NCI-H1436 (cell line): ENCODE measurements around the gene GPALPP1.
"Not testable (repeated sequence)": the region's sequence is repeated elsewhere in the genome, so short reads cannot be mapped to it uniquely, and the experiment has no call there.

ENCODE experiments used
- DNase-seq: peaks from one replicate; lab custom pipeline; 2025; lab: John Stamatoyannopoulos, UW

The GPALPP1 gene

DNA sequence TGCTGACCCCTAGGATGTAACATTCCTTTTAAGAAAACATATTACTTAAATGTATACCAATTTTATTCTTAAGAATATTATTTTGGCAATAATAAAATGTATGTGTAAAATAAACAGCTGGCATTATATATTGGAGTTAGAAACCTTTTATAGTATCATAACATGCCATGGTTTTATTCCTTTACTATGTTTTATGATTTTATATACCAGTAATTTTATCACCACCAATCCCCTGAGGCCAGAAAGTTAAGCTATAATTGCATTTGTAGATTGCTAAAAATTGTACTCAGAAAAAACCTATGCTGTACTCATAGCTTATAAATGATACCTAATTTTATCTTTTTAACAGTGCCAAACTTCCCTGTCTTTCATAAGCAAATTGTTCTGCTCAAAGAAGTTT is 17.9 kb downstream of the GPALPP1 start:
- DNase-seq: no peak

DNA sequence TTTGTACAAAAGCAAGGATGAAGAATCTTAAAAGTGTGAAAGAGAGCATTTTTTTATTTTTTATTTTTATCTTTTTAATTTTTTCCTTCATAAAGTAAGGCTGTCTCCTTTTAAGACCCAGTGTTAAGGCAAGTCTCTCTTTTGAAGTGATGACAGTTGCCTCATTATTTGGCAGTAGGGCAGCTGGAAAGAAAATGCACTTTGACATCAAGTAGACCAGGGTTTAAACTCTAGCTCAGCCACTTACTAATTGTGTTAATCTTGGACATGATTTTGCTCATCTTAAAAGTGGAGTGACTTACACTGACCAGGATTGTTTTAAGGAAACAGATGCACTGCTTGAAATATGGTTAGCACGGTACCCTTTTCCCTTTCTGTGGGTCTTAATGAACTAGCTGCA is 18.5 kb downstream of the GPALPP1 start:
- no peak for DNase-seq

DNA sequence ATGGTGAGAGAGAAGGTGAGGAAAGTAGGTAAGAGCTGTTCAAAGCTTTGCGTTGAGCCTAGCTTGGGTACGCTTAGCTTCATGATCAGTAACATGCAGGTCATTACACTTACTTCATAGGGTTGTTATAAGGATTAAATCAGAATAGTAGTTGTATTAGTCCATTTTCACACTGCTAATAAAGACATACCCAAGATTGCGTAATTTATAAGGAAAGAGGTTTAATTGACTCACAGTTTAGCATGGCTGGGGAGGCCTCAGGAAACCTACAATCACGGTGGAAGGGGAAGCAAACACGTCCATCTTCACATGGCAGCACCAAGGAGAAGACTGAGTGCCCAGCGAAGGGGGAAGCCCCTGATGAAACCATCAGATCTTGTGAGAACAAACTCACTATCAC is 21.9 kb downstream of the GPALPP1 start:
- DNase-seq: no peak

DNA sequence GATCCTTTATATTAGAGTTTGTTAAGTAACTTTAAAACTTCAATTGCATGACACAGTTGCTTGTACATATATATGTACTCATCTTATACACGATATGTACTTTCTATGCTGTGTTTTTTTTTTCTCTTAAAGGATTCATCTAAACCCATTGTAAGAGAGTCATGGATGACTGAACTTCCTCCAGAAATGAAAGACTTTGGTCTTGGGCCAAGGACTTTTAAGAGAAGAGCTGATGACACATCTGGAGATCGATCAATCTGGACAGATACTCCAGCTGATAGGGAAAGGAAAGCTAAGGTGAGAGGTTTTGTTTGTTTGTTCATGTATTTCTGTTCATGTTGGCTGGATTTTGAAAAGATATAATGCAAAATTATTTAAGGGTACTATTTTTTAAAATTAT is 26.0 kb downstream of the GPALPP1 start:
- no peak for DNase-seq

DNA sequence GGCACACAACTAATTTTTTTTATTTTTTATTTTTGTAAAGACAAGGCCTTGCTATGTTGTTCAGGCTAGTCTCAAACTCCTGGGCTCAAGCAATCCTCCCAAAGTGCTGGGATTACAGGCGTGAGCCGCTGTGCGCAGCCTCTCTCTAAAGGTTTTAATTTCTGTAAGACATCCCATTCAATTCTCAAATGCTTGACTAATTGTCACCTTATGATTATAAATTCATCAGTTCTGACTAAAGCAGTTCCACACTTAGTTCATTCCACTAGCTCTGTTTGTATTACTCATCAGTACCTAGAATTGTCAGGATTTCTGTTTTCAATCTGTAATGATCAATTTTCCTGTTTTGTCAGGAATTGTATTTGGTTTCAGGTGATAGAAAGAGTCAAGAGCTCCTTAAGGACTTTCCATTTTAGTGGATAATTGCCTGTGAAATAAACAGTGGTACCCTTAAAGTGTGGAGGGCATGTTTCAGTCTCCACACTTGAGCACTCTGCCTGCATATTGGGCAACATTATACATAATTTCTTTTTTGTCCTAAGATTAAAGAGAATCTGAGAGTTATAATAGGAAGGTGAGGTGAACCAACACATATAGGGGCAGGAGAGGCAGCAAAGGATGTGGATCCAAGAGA is 27.6 kb downstream of the GPALPP1 start:
- no peak for DNase-seq

DNA sequence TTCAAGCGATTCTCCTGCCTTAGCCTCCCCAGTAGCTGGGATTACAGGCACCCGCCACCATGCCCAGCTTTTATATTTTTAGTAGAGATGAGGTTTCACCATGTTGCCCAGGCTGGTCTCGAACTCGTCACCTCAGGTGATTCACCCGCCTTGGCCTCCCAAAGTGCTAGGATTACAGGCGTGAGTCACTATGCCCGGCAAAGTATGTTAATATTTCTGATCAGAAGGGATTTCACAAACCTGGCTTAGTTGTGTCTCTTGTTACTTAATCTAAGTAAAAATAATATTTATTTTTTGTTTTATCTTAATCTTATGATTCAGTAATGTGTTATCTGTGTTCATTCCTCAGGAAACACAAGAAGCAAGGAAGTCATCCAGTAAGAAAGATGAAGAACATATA is 30.6 kb downstream of the GPALPP1 start:
- not testable (repeated sequence) for DNase-seq

DNA sequence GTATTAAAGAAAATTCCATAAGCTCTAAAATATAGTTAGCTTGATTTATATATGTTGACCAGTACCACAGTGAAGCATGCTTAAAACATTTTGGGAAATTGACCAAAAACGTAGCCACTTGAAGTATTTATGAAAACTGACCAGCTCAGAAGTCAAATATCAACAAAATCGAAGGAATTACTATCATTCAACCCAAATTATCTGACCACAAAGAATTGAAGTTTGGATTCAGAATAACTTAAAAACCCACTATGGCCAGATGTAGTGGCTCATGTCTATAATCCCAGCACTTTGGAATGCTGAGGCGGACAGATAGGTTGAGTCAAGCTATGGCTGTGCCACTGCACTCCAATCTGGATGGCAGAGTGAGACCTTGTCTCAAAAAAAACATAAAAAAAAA is 31.9 kb downstream of the GPALPP1 start:
- DNase-seq: no peak

DNA sequence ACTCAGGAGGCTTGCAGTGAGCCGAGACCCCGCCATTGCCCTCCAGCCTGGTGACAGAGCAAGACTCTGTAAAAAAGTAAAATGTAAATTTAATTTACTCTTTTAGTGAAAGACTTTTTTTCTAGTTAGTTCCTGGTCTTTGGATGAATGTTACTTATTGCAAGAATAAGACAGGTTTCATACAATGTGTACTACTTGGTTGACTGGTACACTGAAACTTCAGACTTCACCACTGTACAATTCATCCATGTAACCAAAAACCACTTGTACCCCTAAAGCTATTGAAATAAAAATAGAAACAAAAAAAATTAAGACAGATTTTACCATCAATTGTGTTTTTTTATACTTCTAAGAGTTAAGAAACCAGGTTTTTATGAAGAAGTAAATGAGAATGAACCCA is 35.5 kb downstream of the GPALPP1 start:
- no peak for DNase-seq

DNA sequence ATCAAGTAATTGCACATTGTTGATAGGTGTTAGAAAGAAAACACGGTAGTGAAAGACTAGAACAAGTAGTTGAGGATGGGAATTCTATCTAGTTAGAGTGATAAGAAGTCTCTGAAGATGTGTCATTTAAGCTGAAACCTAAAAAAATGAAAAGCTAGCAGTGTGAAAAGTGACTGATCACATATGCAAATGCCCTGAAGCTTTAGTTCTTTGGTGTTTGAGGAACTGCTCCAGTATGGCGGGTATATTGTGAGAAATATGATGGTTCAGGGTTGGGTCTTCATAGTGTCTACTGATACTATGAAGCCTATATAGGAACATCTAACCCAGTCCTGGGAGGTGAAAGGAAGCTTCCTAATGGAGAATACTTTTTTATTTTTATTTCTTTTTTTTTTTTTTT is 45.0 kb downstream of the GPALPP1 start:
- no peak for DNase-seq

DNA sequence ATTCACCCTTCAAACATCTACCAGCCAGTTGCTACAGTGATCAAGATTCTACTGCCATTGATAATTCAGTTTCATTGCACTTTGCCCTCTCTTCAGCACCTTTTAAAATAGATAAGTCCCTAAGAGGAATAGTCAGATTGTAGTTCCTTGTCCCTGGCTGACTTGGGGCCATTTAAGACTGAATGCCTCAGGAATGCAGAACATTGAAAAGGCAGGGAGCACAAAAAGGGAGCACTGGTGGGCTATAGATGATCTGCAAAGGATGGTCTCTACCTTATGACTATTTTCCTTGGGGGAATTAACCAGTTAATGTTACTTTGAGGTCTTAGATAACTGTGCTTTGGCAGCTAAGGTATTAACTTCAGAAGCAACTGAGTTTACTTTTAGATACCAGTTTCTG is 46.9 kb downstream of the GPALPP1 start:
- DNase-seq: no peak

DNA sequence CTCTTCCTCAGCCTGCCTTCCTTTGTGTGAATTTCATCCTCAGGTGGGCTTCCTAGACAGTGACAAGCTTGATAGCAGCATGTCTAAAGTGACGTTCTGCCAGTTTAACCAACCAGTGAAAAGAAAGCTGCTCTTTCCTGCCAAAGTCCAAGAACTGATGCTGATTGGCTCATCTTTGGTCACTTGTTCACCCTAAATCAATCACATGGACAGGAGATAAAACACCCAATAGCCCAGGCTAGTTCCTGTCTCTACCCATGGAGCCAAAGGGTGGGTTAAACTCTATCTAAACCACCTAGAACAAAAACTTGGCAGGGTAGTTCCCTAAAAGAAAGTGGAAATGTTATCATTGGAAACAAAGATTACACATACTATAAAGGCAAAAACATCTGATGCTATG is 50.8 kb downstream of the GPALPP1 start:
- no peak for DNase-seq

DNA sequence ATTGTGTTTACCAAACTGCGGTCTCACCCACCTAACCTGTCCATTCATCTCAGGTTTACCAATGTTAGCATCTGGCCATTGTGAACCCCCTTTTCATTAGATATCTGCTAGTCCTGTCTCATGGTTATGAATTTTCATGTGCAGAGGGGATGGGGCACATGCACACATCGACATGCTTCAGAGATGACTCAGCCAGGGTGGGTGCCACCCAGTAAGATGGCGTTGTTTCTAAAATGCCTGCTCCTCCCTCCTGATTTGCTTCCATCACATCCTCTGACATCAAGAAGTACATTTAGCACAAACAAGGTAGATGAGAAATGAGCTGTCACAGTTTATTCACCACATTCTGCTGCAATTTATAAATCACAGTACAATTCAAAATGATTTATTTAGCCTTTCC is 51.3 kb downstream of the GPALPP1 start:
- no peak for DNase-seq

DNA sequence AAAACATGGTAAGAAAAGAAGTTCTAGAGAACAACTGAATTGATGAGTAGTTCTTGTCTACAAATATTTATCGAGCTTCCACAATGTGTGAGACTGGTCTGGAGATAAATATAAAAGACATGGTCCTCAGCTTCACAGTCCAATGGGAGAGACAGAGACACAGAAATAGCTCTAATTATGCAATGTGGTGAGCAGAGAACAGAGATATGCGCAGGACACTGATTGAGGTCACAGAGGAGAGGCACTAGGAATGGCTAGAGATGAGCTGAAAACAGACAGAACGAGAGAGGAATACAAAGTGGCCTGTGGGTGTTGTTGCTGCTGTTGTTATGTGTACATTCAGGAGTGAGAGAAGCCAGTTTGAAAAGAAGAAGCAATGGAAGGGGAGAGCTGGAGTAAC is 53.2 kb downstream of the GPALPP1 start:
- DNase-seq: no peak

DNA sequence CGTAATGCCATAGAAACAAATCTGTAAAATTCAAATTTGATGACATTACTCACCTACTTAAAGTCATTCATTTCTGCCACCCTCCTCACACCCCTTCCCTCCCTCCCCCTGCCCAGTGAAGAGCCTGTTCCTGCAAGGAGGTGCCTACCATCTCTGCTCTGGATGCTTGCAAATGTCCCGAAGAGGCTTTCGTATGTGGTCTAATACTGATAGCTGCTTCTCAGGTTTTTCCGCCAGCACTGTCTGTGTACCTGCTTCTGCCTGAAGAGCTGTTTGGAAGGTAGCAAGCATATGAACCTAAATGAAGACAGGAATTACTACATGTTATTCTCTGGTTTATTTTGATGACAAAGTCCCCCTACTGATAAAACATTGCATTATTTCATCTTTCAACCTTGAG is 57.1 kb downstream of the GPALPP1 start:
- DNase-seq: no peak

DNA sequence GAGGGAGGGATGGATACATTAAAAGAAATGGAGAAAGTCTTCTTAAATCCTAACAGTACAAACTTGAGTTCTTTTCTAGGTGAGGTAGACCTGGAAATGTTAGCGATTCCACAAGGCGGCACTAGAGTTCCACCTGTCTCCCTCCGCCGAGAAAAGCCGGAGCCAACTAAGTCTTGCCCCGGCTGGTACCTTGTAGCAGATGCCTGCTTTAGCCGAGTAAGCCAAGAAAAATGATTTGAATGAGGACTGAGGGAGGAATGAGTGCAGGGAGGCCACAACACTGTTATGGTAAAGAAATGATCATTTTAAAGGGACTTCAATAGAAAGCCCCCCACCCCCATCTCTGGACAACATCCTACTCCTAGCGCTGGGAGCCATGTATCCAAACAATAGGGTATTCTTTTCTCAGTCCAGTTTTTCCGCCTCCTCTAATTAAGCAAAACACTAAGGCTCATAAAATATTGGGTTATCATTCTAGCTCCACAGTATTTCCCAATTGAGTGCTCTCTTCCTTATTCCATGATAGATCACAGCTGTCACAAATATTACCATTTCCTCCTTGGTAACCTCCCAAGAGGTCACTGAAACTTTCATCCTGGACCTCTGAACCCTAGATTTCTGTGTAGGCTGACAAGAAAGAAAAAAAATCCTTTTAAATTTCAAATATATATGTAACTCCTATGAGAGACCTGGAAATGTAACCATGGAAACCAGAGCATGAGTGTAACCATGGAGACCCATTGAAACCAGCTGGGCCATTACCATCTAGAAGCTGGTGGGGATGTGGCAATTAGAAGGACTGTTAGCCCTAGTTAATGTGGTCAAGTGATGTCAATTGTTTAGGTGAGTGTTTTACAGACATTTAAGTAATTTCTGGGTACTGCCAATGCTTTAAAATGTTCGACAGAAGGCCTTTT is 58.3 kb downstream of the GPALPP1 start:
- peak; percentile 38 for DNase-seq

DNA sequence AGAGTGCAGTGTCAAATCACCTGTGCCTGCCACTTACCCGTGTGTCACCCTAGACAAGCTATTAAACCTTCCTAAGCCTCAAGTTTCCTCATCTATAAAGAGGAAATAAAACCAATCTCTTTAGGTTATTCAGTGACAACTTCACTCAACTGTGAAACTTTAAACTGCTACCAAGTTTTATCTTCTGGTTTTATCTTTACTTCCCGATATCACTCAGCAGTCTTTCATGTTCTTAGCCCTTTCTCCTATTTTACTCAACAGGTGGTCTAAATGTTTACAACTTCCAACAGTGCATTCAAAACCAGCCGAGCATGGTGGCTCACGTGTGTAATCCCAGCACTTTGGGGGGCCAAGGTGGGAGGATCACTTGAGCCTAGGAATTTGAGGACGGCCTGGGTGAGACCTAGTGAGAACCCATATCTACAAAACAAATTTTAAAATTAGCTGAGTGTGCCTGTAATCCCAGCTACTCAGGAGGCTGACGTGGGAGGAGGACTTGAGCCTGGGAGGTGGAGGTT is 59.6 kb downstream of the GPALPP1 start:
- no peak for DNase-seq

DNA sequence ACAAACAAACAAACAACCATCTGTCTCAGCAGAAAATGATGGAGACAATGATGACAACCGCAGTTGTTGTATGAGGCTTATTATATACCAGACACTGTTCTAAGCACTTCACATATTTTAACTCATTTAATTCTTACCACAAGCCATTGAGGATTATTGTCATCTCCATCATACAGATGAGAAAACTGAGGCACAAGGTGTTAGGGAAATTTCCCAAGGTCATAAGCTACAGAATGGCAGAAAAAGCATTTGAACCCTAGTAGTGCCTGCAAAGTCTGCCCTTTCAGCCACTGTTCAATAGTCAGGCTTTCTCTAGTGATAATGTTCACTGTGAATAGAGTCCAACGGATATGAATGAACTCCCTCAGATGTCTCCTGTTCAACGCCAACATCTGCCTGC is 60.1 kb downstream of the GPALPP1 start:
- no peak for DNase-seq

DNA sequence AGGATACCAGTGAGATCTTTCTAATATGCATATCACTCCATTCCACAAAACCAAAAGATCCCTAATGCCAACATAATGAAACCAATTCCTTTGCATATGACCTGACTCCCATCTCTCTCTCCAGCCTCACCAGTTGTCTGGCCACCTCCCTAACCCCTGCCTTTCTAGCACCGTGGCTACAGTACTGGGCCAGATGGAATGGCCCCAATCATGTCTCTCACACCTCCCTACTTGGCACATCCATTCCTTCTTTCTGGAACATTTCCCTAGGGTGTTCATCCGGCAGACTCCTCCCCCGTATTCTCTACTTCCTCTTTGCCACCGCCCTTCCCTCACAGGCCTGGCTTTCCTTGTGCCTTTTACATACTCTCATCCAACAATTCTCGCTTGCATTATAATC is 62.0 kb downstream of the GPALPP1 start:
- DNase-seq: no peak

DNA sequence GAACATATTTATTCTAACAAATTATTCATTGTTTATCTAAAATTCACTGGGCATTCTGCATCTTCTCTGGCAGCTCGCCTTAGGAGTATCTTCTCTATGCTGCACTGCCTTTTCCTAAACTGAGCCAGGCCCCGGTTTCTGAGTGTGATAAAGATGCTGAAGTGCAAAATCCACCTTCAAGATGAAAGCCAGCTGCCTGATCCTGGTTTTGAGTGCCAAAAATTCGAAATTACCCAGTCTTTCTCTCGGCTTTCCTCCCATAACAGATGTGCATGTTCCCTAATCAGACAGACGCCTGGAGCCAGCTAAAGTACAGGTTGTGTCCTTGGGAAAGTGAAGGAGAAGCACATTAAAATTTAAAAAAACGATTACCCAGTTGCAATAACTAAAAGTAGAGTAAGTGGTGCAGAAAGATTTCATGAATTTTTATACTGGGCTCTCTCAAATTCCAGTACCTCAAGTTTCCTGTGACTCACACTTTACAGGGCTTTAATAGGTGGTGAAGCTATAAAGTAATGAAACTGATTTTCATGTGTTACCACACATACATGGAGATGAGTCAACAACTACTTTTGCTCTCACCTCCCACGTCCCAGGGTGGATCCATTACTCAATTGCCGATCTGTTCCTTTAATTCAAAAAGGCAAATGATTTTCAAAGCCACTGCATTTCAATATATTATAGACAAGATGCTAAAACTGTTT is 66.0 kb downstream of the GPALPP1 start:
- DNase-seq: no peak

DNA sequence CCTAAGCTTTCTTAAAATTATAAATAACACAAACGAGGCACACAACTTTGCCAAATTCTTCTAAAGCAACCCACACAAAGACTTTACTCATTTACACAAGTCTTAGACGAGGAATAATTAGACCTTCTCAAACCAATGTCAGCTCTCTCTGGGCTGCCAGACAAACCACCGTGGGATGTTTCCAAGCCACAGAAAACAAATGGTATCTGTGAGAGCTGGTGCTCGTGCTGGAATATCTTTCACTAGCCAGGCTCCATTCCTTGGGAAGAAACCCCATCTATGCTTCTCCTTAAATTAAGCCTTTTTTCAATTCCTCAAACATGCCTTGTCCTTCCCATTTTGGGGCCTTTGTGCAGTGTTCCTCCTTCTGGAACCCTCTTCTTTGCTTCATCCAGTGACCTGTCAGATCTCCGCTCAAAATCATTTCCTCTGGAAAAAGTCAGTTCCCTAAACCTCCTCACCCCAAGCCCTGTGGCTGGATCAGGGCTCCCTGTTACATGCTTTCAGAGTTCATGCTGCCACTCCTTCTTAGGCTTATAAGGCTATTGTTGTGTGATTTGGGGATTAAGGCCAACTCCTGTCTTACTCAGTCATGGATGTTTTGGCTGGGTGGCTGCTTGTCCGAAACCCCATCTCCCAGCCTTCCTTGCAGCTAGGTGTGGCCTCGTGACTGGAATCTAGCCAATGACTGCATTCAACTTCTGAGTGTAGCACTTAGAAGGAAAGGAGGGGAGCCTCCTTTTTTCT is 66.7 kb downstream of the GPALPP1 start:
- DNase-seq: no peak

DNA sequence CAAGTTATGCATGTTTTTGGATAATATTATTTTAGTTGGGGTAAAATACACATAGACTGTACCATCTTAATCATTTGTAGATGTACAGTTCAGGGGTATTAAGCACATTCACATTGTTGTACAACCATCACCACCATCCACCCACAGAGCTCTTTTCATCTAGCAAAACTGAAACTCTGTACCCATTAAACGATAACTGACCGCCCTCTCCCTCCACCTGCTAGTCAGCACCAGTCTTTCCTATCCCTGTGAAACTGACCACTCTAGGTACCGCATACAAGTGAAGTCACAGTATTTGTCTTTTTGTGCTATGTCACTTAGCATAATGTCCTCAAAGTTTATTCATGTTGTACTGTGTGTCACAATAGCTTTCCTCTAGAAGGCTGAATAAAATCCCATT is 70.7 kb downstream of the GPALPP1 start:
- no peak for DNase-seq

DNA sequence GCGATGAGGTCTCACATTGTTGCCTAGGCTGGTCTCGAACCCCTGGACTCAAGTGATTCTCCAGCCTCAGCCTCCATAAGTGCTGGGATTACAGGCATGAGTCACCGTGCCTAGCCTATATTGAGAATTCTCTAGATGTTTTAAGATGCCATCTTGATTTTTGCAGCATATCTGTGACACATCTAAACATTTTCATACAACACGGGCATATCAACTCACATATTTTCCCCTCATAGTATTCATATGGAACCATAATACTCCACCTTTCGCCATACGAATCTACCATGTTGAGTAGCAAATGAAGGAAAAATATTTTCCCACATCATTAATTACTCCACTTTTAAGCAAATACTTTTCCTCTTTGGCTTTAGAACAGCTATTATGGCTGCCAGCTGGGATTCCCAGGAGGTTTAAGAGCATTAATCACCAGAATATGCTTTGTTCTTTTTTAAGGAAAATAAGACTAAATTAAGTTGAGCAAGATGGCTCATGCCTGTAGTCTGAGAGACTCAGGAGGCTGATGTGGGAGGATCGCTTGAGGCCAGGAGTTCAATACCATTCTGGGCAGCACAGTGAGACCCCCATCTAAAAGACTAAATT is 74.0 kb downstream of the GPALPP1 start:
- DNase-seq: no peak
